Superior temporal gyrus (tissue), 1 donor: ENCODE measurements around the gene GSE1.

Experiments used
- DNase-seq: peaks from one replicate; pipeline ENCODE4 v3.0.0-alpha.2; 2016; ENCODE audit errors: extremely low spot score

GSE1 gene

GRCh38 chr16:85719605-85720301, 106.6 kb downstream of the GSE1 start:
- no peak for DNase-seq

DNA sequence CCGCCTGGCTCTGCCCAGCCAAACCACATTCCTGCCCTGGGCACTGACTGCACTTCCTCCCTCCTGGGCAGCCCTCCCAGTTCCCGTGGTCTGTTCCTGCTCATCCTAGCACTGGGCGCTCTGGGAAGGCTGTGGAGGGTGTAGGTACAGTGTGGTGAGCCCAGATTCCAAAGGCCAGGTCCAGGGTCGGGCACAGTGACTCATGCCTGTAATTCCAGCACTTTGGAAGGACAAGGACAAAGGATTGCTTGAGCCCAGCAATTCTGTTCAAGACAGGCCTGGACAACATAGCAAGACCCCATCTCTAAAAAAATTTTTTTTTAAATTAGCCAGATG, 107.1 kb downstream of the GSE1 start:
- DNase-seq = no peak

- DNase-seq = no peak
Observed at GRCh38 chr16:85722128-85722893, 109.2 kb downstream of the GSE1 start.

DNA sequence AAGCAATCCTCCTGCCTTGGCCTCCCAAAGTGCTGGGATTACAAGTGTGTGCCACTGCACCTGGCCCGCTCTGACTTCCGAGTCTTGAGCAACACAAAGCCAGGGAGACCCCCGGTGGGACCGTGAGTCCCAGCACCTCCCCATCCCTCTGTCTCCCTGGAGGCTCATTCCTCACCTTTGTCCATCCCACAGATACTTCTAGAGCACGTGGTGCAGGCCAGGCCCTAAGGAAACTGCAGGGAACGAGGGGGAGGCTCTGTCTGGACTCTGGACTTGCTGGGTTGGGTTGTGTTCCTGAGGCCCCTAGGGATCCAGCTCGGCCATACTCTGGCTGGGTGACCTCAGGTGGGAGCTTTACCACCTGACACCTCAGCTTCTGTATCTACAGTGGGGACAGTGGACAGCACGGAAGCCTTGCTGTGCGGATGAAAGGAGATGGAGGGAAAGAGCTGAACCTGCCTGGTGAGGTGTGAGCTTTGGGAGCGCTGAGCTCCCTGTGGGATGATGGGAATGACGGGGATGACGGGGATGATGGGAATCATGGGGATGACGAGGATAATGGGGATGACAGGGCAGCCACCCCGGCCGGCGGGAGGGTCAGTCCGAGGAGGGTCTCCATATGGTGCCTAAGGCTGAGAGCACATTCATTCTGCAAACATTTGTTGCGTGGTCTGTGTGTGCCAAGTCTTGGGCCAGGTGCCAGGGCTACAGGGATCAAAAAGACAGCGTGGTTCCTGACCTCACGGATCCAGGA, 111.2 kb downstream of the GSE1 start:
- no peak for DNase-seq

- no peak for DNase-seq
Observed at GRCh38 chr16:85724936-85725335, 111.8 kb downstream of the GSE1 start.
